Measurements from ENCODE around the gene SHTN1. TPM values are rescaled to one million over a fixed set of nuclear protein-coding genes. Genes with fewer than 3 reads are reported as not detected.

Gene SHTN1
- total and polyA plus RNA-seq, 2 experiments from 2014 or later: 0.86 to 3.5 TPM

DNA sequence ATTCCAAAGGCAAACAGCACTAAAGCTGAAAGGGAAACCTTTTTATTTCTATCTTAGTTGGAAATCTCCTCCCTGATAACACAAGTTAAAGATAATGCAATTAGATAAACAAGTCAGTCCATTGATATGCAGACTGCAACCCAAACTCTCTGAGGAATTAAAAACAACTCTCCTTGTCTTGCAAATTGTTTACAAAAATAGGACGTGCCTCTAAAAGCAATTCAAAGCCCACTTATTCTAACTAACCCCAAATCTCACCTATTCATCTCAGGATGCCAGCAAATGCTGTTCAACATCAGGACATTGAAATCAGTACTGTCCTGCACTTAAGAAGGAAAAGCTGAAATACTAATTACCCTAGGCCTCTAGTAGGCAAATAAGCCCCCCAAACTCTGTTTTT is 12.8 kb downstream of the SHTN1 start:
- in situ Hi-C loops (cut with MboI): no loop called here

DNA sequence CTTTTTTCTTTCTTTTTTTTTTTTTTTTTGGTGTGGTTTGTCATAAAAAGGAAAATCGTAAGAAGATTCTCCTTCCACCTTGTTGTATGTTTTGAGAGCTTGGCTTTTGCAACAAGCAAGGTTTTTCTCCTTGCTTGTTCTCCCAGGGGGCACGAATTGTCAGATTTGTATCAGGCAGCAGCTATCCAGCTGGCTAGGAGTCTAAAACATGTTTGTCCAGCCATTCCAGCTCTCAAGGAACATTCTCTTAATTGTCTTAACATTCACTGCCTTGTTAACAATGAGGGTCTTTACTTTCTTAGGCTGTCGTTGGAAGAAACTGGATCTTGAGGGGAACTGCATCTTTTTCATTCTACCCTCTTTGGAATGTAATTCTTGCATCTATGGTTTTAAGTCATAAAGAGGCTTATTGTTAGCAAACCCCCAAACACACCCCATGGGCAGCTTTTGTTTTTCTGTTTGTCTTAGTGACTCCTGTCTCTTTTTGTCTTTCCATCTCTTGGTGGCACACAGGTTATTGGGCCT is 14.6 kb downstream of the SHTN1 start:
- Histone ChIP-seq H4K20me1 (ENCODE audit: insufficient read depth) (no peaks in the 10 kb centered on the region), H3K4me1 (ENCODE audit: insufficient read depth) (no peaks in the 10 kb centered on the region), H2AFZ (no peak overlapping the region), H3F3A (ENCODE audit: insufficient read depth) (no peaks in the 10 kb centered on the region), H3K4me2 (ENCODE audit: unreplicated experiment) (no peak overlapping the region), H3K36me3 (ENCODE audit: low read depth) (no peaks in the 10 kb centered on the region), H3K27me3 (replicated peaks; ENCODE audit: insufficient read depth) (no peaks in the 10 kb centered on the region), H3K9me3 (ENCODE audit: low read depth) (no peaks in the 10 kb centered on the region), H3K9ac (no peak overlapping the region), H3K79me2 (ENCODE audit: insufficient read depth) (no peaks in the 10 kb centered on the region), H3K4me3 (no peak overlapping the region), H3K9me2 (ENCODE audit: insufficient read depth) (no peaks in the 10 kb centered on the region), H3K27ac (no peak overlapping the region)
- in situ Hi-C loops (cut with MboI): no loop called here
- WGBS, 2 experiments (ENCODE audit: low coverage in 1 of 2, low lambda C conversion rate in 2 of 2, missing lambda C conversion rate in 2 of 2): 93 to 95% methylated on average over 3 of the region's 3 CpGs
- DNase-seq: no peak
- no peak for TF ChIP-seq EZH2phosphoT487 (IDR thresholded peaks at IDR 0.05; ENCODE audit: insufficient read depth, low read depth)

More for the DNA sequence above, 12.8 kb downstream of the SHTN1 start:
- WGBS, 2 experiments (ENCODE audit: low coverage in 1 of 2, low lambda C conversion rate in 2 of 2, missing lambda C conversion rate in 2 of 2): 67 to 75% methylated on average over 1 of the region's 1 CpG
- Histone ChIP-seq H3K27ac (no peak overlapping the region), H3K4me1 (ENCODE audit: insufficient read depth) (no peaks in the 10 kb centered on the region), H3K4me2 (ENCODE audit: unreplicated experiment) (no peak overlapping the region), H3K9me3 (ENCODE audit: low read depth) (no peaks in the 10 kb centered on the region), H3K9ac (no peak overlapping the region), H3K27me3 (replicated peaks; ENCODE audit: insufficient read depth) (no peaks in the 10 kb centered on the region), H3K4me3 (no peak overlapping the region), H3K36me3 (ENCODE audit: low read depth) (no peaks in the 10 kb centered on the region), H3K79me2 (ENCODE audit: insufficient read depth) (no peaks in the 10 kb centered on the region), H4K20me1 (ENCODE audit: insufficient read depth) (no peaks in the 10 kb centered on the region), H3F3A (ENCODE audit: insufficient read depth) (no peaks in the 10 kb centered on the region), H2AFZ (no peak overlapping the region), H3K9me2 (ENCODE audit: insufficient read depth) (no peaks in the 10 kb centered on the region)
- TF ChIP-seq EZH2phosphoT487 (IDR thresholded peaks at IDR 0.05; ENCODE audit: insufficient read depth, low read depth) (no peak), EZH2 (IDR thresholded peaks at IDR 0.05; ENCODE audit: insufficient read depth, poor library complexity, severe bottlenecking) (no peak)
- DNase-seq: no peak

DNA sequence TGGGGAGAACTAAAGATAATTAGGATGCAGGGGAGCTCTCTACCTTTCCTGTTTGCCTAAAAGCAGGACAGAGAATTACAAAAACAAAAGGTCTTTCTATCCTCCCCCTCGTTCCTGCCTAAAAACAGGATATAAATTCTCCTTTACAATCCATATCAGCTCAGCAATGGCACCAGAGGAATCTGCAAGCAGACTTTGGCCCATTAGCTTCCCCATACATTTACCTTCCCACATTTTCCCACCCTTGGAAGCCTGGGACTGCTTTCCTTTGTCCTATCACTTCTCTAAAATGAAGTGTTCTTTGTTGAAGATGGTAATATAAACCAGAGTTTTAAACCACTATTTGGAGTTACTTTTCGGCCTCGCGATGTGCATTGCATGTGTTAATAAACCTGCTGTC is 15.5 kb downstream of the SHTN1 start:
- no peak for TF ChIP-seq EZH2 (IDR thresholded peaks at IDR 0.05; ENCODE audit: insufficient read depth, poor library complexity, severe bottlenecking)
- TF ChIP-seq EZH2phosphoT487 (IDR thresholded peaks at IDR 0.05; ENCODE audit: insufficient read depth, low read depth): no peak
- H2AFZ ChIP-seq: no peak overlapping the region
- no peak overlapping the region for H3K4me2 ChIP-seq (ENCODE audit: unreplicated experiment)
- H3K9ac ChIP-seq: no peak overlapping the region
- no peaks in the 10 kb centered on the region for H3F3A ChIP-seq (ENCODE audit: insufficient read depth)
- WGBS, 2 experiments (ENCODE audit: low coverage in 1 of 2, low lambda C conversion rate in 2 of 2, missing lambda C conversion rate in 2 of 2): 95 to 98% methylated on average over 4 of the region's 4 CpGs
- in situ Hi-C loops (cut with MboI): no loop called here
- no peaks in the 10 kb centered on the region for H3K9me3 ChIP-seq (ENCODE audit: low read depth)
- no peaks in the 10 kb centered on the region for H4K20me1 ChIP-seq (ENCODE audit: insufficient read depth)
- no peak overlapping the region for H3K4me3 ChIP-seq
- H3K27ac ChIP-seq: no peak overlapping the region
- H3K9me2 ChIP-seq (ENCODE audit: insufficient read depth): no peaks in the 10 kb centered on the region
- H3K4me1 ChIP-seq (ENCODE audit: insufficient read depth): no peaks in the 10 kb centered on the region
- no peaks in the 10 kb centered on the region for H3K36me3 ChIP-seq (ENCODE audit: low read depth)
- H3K79me2 ChIP-seq (ENCODE audit: insufficient read depth): no peaks in the 10 kb centered on the region
- H3K27me3 ChIP-seq (replicated peaks; ENCODE audit: insufficient read depth): no peaks in the 10 kb centered on the region
- no peak for DNase-seq

DNA sequence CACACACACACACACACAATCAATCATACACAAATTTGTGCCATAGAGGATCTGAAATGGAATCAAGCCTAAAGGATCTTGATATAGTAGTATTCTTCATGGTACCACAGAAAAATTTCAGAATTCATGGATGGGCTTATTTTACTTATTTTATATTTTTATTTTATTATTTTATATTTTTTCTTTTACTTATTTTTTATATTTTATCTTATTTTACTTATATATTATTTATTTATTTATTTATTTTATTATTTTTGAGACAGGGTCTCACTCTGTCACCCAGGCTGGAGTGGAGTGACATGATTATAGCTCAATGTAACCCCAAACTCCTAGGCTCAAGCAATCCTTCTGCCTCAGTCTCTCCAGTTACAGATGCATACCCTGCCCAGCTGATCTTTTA is 16.7 kb downstream of the SHTN1 start:
- TF ChIP-seq EZH2 (IDR thresholded peaks at IDR 0.05; ENCODE audit: insufficient read depth, poor library complexity, severe bottlenecking) (no peak), EZH2phosphoT487 (IDR thresholded peaks at IDR 0.05; ENCODE audit: insufficient read depth, low read depth) (no peak)
- Histone ChIP-seq H4K20me1 (ENCODE audit: insufficient read depth) (no peaks in the 10 kb centered on the region), H3F3A (ENCODE audit: insufficient read depth) (no peaks in the 10 kb centered on the region), H3K4me1 (ENCODE audit: insufficient read depth) (no peaks in the 10 kb centered on the region), H3K36me3 (ENCODE audit: low read depth) (no peaks in the 10 kb centered on the region), H3K4me2 (ENCODE audit: unreplicated experiment) (no peak overlapping the region), H3K9me3 (ENCODE audit: low read depth) (no peaks in the 10 kb centered on the region), H3K9ac (no peak overlapping the region), H3K79me2 (ENCODE audit: insufficient read depth) (no peaks in the 10 kb centered on the region), H3K4me3 (no peak overlapping the region), H3K27ac (no peak overlapping the region), H3K9me2 (ENCODE audit: insufficient read depth) (no peaks in the 10 kb centered on the region), H2AFZ (no peak overlapping the region), H3K27me3 (replicated peaks; ENCODE audit: insufficient read depth) (no peaks in the 10 kb centered on the region)
- in situ Hi-C loops (cut with MboI): no loop called here
- no peak for DNase-seq

DNA sequence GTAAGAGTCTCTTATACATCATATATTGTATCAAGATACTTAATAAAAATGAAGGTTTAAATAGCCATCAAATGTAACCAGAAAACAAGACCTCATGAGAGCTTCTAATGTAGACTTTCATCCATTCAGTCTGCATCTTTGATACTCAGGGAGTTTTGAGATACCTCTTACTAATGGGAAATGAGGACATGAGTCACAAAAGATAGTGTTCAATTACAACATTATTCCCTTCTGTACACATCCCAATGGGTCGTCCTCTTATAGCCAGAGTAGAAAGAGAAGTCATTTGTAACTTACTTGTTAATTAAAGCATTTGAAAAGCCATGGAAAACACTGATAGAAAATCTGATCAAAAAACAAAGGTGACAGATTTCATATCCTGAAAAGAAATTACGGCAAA is 19.4 kb downstream of the SHTN1 start:
- no peaks in the 10 kb centered on the region for H3K36me3 ChIP-seq (ENCODE audit: low read depth)
- no peak overlapping the region for H3K9ac ChIP-seq
- H3F3A ChIP-seq (ENCODE audit: insufficient read depth): no peaks in the 10 kb centered on the region
- no peak overlapping the region for H3K4me2 ChIP-seq (ENCODE audit: unreplicated experiment)
- H4K20me1 ChIP-seq (ENCODE audit: insufficient read depth): no peaks in the 10 kb centered on the region
- DNase-seq: peak; percentile 1
- no peaks in the 10 kb centered on the region for H3K4me1 ChIP-seq (ENCODE audit: insufficient read depth)
- no peak overlapping the region for H3K27ac ChIP-seq
- H3K27me3 ChIP-seq (replicated peaks; ENCODE audit: insufficient read depth): no peaks in the 10 kb centered on the region
- no peaks in the 10 kb centered on the region for H3K9me3 ChIP-seq (ENCODE audit: low read depth)
- H3K4me3 ChIP-seq: no peak overlapping the region
- no peaks in the 10 kb centered on the region for H3K79me2 ChIP-seq (ENCODE audit: insufficient read depth)
- WGBS, 2 experiments (ENCODE audit: low coverage in 1 of 2, low lambda C conversion rate in 2 of 2, missing lambda C conversion rate in 2 of 2): 79 to 92% methylated on average over 2 of the region's 2 CpGs
- TF ChIP-seq EZH2 (IDR thresholded peaks at IDR 0.05; ENCODE audit: insufficient read depth, poor library complexity, severe bottlenecking): no peak
- no peak for TF ChIP-seq EZH2phosphoT487 (IDR thresholded peaks at IDR 0.05; ENCODE audit: insufficient read depth, low read depth)
- H2AFZ ChIP-seq: no peak overlapping the region
- no peaks in the 10 kb centered on the region for H3K9me2 ChIP-seq (ENCODE audit: insufficient read depth)
- in situ Hi-C loops (cut with MboI): no loop called here

Measured in GM23248 (cell line).